Measurements from ENCODE around the gene RALGAPA2. TPM values are rescaled to one million over a fixed set of nuclear protein-coding genes. Genes with fewer than 3 reads are reported as not detected.

The RALGAPA2 gene
- total and polyA plus RNA-seq, 9 donors: 8.4 to 31.7 (median 19.9) TPM

DNA sequence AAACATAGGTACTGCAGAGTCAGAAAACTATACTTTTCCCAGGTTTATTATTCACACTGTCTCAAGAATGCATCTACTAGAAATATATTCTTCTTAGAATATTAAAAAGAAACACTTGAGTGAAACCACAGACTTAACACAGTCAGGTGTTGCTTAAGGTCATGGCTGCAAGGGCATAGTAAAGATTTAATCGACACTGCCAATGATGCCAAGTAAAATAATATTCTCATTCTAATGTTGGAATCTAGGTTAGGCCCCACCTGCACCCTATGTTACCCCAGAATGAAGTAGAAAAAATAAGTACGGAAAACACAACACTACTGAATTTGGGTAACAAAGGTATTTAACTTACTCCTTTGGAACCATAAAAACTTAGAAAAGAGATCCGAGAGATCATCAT lies 155.0 kb downstream of the RALGAPA2 start:
- H3K27ac ChIP-seq: no peak overlapping the region
- intact Hi-C loops (cut with DNase I): no loop called here
- no peaks in the 10 kb centered on the region for H3K4me1 ChIP-seq (ENCODE audit: insufficient read depth)
- no peak overlapping the region for H3K4me3 ChIP-seq
- no peak for TF ChIP-seq EP300 (IDR thresholded peaks at IDR 0.05)
- TF ChIP-seq, protein P1, sequence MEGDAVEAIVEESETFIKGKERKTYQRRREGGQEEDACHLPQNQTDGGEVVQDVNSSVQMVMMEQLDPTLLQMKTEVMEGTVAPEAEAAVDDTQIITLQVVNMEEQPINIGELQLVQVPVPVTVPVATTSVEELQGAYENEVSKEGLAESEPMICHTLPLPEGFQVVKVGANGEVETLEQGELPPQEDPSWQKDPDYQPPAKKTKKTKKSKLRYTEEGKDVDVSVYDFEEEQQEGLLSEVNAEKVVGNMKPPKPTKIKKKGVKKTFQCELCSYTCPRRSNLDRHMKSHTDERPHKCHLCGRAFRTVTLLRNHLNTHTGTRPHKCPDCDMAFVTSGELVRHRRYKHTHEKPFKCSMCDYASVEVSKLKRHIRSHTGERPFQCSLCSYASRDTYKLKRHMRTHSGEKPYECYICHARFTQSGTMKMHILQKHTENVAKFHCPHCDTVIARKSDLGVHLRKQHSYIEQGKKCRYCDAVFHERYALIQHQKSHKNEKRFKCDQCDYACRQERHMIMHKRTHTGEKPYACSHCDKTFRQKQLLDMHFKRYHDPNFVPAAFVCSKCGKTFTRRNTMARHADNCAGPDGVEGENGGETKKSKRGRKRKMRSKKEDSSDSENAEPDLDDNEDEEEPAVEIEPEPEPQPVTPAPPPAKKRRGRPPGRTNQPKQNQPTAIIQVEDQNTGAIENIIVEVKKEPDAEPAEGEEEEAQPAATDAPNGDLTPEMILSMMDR (IDR thresholded peaks at IDR 0.05): no peak
- TF ChIP-seq POLR2A (IDR thresholded peaks at IDR 0.05): no peak
- no peaks in the 10 kb centered on the region for H3K27me3 ChIP-seq
- no peak for DNase-seq
- H3K9me3 ChIP-seq: no peaks in the 10 kb centered on the region
- H3K36me3 ChIP-seq: no peaks in the 10 kb centered on the region
- WGBS, 3 donors: 93 to 96% (median 95%) methylated on average over 3 of the region's 3 CpGs

DNA sequence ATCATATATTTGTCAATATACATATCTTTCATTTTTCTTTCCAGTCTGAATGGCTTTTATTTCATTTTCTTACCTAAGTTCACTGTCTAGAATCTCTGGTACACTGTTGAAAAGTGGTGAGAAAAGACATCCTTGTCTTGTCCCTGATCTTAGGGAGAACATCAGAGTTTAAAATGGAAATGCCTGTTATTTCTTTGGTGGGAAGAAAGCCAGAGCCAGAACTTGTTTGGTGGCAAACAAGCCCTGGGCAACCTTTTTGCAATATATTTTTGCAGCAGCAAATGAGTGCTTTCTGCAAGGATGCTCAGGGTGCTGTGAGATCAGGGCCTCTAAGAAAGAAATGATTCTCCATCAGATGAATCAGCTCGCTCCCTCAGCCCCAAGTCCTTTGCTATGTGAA lies 156.6 kb downstream of the RALGAPA2 start:
- Histone ChIP-seq H3K27ac (no peak overlapping the region), H3K4me1 (ENCODE audit: insufficient read depth) (peaks cover 2% of the 10 kb centered on the region), H3K4me3 (no peak overlapping the region), H3K27me3 (no peaks in the 10 kb centered on the region), H3K9me3 (no peaks in the 10 kb centered on the region), H3K36me3 (no peaks in the 10 kb centered on the region)
- intact Hi-C loops (cut with DNase I): no loop called here
- no peak for TF ChIP-seq EP300 (IDR thresholded peaks at IDR 0.05)
- TF ChIP-seq, protein P1 (IDR thresholded peaks at IDR 0.05): no peak
- no peak for TF ChIP-seq POLR2A (IDR thresholded peaks at IDR 0.05)
- 91 to 100% (median 100%) methylated on average over 1 of the region's 1 CpG for WGBS, 3 donors
- no peak for DNase-seq

DNA sequence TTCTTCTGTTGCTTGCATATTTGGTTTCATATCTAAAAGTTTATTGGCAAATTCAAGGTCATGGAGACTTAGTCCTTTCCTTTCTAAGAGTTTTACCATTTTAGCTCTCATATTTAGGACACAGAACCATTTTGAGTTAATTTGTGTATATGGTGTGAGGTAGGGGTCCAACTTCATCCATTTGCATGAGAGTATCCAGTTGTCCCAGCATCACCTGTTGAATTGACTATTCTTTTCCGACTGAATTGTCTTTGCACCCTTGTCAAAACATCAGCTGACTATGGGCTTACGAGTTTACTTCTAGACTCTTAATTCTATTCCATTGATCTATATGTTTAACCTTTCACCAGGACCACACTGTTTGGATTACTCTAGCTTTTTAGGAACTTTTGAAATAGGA lies 157.5 kb downstream of the RALGAPA2 start:
- H3K27me3 ChIP-seq: no peaks in the 10 kb centered on the region
- H3K4me3 ChIP-seq: no peak overlapping the region
- H3K9me3 ChIP-seq: no peaks in the 10 kb centered on the region
- H3K27ac ChIP-seq: no peak overlapping the region
- 97% methylated on average over 2 of the region's 2 CpGs for WGBS, 3 donors
- H3K4me1 ChIP-seq (ENCODE audit: insufficient read depth): peaks cover 2% of the 10 kb centered on the region
- intact Hi-C loops (cut with DNase I): no loop called here
- no peak for TF ChIP-seq EP300 (IDR thresholded peaks at IDR 0.05)
- TF ChIP-seq, protein P1 (IDR thresholded peaks at IDR 0.05): no peak
- TF ChIP-seq POLR2A (IDR thresholded peaks at IDR 0.05): no peak
- DNase-seq: no peak
- H3K36me3 ChIP-seq: no peaks in the 10 kb centered on the region

DNA sequence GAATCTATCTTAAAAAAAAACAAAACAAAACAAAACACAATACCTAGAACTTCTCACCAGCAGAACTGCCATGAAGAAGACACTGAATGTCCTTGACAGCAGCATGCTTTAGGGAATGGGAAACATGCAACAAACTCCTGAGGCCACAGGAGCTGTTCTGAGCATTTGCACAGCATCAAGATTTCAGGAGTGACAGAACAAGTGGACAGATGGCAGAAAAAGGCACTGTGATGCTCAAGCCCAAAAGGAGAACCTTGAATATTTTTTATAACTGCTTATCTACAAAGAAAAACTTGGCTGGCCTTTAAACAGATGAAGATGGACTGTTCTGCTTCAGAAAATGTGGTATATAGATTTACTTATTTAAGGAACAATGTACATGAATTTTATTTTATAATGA lies 158.9 kb downstream of the RALGAPA2 start:
- DNase-seq: no peak
- intact Hi-C loops (cut with DNase I): no loop called here
- H3K4me1 ChIP-seq (ENCODE audit: insufficient read depth): peaks cover 2% of the 10 kb centered on the region
- H3K27ac ChIP-seq: no peak overlapping the region
- no peaks in the 10 kb centered on the region for H3K36me3 ChIP-seq
- TF ChIP-seq, protein P1 (IDR thresholded peaks at IDR 0.05): no peak
- TF ChIP-seq EP300 (IDR thresholded peaks at IDR 0.05) (no peak), POLR2A (IDR thresholded peaks at IDR 0.05) (no peak)
- H3K4me3 ChIP-seq: no peak overlapping the region
- H3K27me3 ChIP-seq: no peaks in the 10 kb centered on the region
- H3K9me3 ChIP-seq: no peaks in the 10 kb centered on the region

DNA sequence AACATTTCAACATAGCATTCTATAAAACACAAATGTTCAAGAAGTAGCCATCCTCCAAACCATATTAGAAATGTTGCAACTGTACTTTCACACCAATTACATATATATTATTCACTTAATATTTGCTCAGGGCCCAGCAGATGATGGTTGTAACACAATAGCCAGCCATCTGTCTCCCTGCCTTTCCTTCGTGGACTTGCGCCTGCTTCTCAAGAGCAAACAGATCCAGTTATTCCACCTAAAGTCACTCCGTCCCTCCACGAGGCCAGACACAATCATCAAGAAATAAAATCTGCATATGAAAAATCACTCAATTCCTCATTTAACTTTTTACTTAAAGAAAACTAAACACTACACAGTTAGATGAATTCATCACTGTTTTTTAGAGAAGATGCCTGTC lies 160.4 kb downstream of the RALGAPA2 start:
- DNase-seq: no peak
- no peak overlapping the region for H3K27ac ChIP-seq
- intact Hi-C loops (cut with DNase I): no loop called here
- TF ChIP-seq POLR2A (IDR thresholded peaks at IDR 0.05): no peak
- TF ChIP-seq, protein P1 (IDR thresholded peaks at IDR 0.05): no peak
- no peak for TF ChIP-seq EP300 (IDR thresholded peaks at IDR 0.05)
- no peaks in the 10 kb centered on the region for H3K9me3 ChIP-seq
- WGBS, 3 donors: 56 to 72% (median 68%) methylated on average over 4 of the region's 4 CpGs
- H3K4me3 ChIP-seq: no peak overlapping the region
- H3K27me3 ChIP-seq: no peaks in the 10 kb centered on the region
- peaks cover 2% of the 10 kb centered on the region for H3K4me1 ChIP-seq (ENCODE audit: insufficient read depth)
- no peaks in the 10 kb centered on the region for H3K36me3 ChIP-seq

Data from ovary (tissue), 9 donors.